ENCODE data around the gene GDNF. TPM values are rescaled to one million over a fixed set of nuclear protein-coding genes. Genes with fewer than 3 reads are reported as not detected.

GDNF gene
- total and polyA plus RNA-seq, 3 experiments from 2014 or later: not detected

- H3K4me1 ChIP-seq (ENCODE audit: insufficient read depth, low read length): no peaks in the 10 kb centered on the region
- Mint-ChIP-seq H3K4me3 (no peak overlapping the region), H3K4me1 (no peaks in the 10 kb centered on the region), H3K36me3 (no peaks in the 10 kb centered on the region), H3K27ac (no peak overlapping the region), H3K9me3 (no peaks in the 10 kb centered on the region), H3K27me3 (peaks cover 7 to 22% of the 10 kb centered on the region in 2 donors)
- H3K9me3 ChIP-seq (ENCODE audit: low read length): no peaks in the 10 kb centered on the region
- ChIA-PET POLR2A (no interaction called here), CTCF (no interaction called here)
- no peaks in the 10 kb centered on the region for H3K27me3 ChIP-seq (ENCODE audit: insufficient read depth, low read length, poor library complexity, severe bottlenecking)
- no peak overlapping the region for H3K27ac ChIP-seq (ENCODE audit: low read depth, low read length)
- H3K4me3 ChIP-seq (ENCODE audit: low read length): no peak overlapping the region
- no peak for DNase-seq
- no peaks in the 10 kb centered on the region for H3K36me3 ChIP-seq (ENCODE audit: insufficient read depth, low read length)
Observed at GRCh38 chr5:37823433-37824152, 16.2 kb downstream of the GDNF start.

- H3K4me1 ChIP-seq (ENCODE audit: insufficient read depth, low read length): no peaks in the 10 kb centered on the region
- CTCF ChIA-PET: no interaction called here
Observed at GRCh38 chr5:37816883-37817282, 23.0 kb downstream of the GDNF start.

GRCh38 chr5:37816331-37816730 is 23.5 kb downstream of the GDNF start:
- no peaks in the 10 kb centered on the region for H3K36me3 ChIP-seq (ENCODE audit: insufficient read depth, low read length)
- no peaks in the 10 kb centered on the region for H3K4me1 ChIP-seq (ENCODE audit: insufficient read depth, low read length)
- H3K9me3 Mint-ChIP-seq: no peaks in the 10 kb centered on the region
- H3K27me3 ChIP-seq (ENCODE audit: insufficient read depth, low read length, poor library complexity, severe bottlenecking): no peaks in the 10 kb centered on the region
- no peak overlapping the region for H3K4me3 Mint-ChIP-seq
- H3K4me3 ChIP-seq (ENCODE audit: low read length): no peak overlapping the region
- H3K36me3 Mint-ChIP-seq: peaks cover 0 to 2% (median 0%) of the 10 kb centered on the region in 3 donors
- H3K27ac ChIP-seq (ENCODE audit: low read depth, low read length): no peak overlapping the region
- no peaks in the 10 kb centered on the region for H3K4me1 Mint-ChIP-seq
- no peaks in the 10 kb centered on the region for H3K9me3 ChIP-seq (ENCODE audit: low read length)
- POLR2A ChIA-PET: no interaction called here
- no peak for DNase-seq
- CTCF ChIA-PET: no interaction called here
- peaks cover 9 to 32% of the 10 kb centered on the region in 2 donors for H3K27me3 Mint-ChIP-seq
- no peak overlapping the region for H3K27ac Mint-ChIP-seq

More at GRCh38 chr5:37816883-37817282, 23.0 kb downstream of the GDNF start:
- DNase-seq: no peak
- no peak overlapping the region for H3K4me3 ChIP-seq (ENCODE audit: low read length)
- no peak overlapping the region for H3K4me3 Mint-ChIP-seq
- H3K9me3 ChIP-seq (ENCODE audit: low read length): no peaks in the 10 kb centered on the region
- H3K9me3 Mint-ChIP-seq: no peaks in the 10 kb centered on the region
- H3K36me3 ChIP-seq (ENCODE audit: insufficient read depth, low read length): no peaks in the 10 kb centered on the region
- no peak overlapping the region for H3K27ac ChIP-seq (ENCODE audit: low read depth, low read length)
- POLR2A ChIA-PET: no interaction called here
- peaks cover 9 to 32% of the 10 kb centered on the region in 2 donors for H3K27me3 Mint-ChIP-seq
- H3K4me1 Mint-ChIP-seq: no peaks in the 10 kb centered on the region
- H3K36me3 Mint-ChIP-seq: peaks cover 0 to 2% (median 0%) of the 10 kb centered on the region in 3 donors
- H3K27ac Mint-ChIP-seq: no peak overlapping the region
- no peaks in the 10 kb centered on the region for H3K27me3 ChIP-seq (ENCODE audit: insufficient read depth, low read length, poor library complexity, severe bottlenecking)

GRCh38 chr5:37815913-37816312 is 23.9 kb downstream of the GDNF start:
- ChIA-PET CTCF (no interaction called here), POLR2A (no interaction called here)
- H3K9me3 Mint-ChIP-seq: no peaks in the 10 kb centered on the region
- H3K4me1 Mint-ChIP-seq: no peaks in the 10 kb centered on the region
- Histone ChIP-seq H3K4me3 (ENCODE audit: low read length) (no peak overlapping the region), H3K27me3 (ENCODE audit: insufficient read depth, low read length, poor library complexity, severe bottlenecking) (no peaks in the 10 kb centered on the region), H3K4me1 (ENCODE audit: insufficient read depth, low read length) (no peaks in the 10 kb centered on the region), H3K27ac (ENCODE audit: low read depth, low read length) (no peak overlapping the region), H3K9me3 (ENCODE audit: low read length) (no peaks in the 10 kb centered on the region), H3K36me3 (ENCODE audit: insufficient read depth, low read length) (no peaks in the 10 kb centered on the region)
- no peak overlapping the region for H3K4me3 Mint-ChIP-seq
- H3K27me3 Mint-ChIP-seq: peaks cover 9 to 32% of the 10 kb centered on the region in 2 donors
- peaks cover 0 to 2% (median 0%) of the 10 kb centered on the region in 3 donors for H3K36me3 Mint-ChIP-seq
- DNase-seq: no peak
- H3K27ac Mint-ChIP-seq: no peak overlapping the region

- peaks cover 0 to 2% (median 0%) of the 10 kb centered on the region in 3 donors for H3K36me3 Mint-ChIP-seq
Observed at GRCh38 chr5:37814699-37815098, 25.1 kb downstream of the GDNF start.

GRCh38 chr5:37812365-37812764 is 27.5 kb downstream of the GDNF start:
- CTCF ChIA-PET: no interaction called here

More at GRCh38 chr5:37814699-37815098, 25.1 kb downstream of the GDNF start:
- Mint-ChIP-seq H3K4me1 (no peaks in the 10 kb centered on the region), H3K4me3 (no peak overlapping the region), H3K27ac (no peak overlapping the region), H3K9me3 (peaks cover 0 to 3% (median 0%) of the 10 kb centered on the region in 5 donors), H3K27me3 (peaks cover 9 to 30% of the 10 kb centered on the region in 2 donors)
- CTCF ChIA-PET: no interaction called here
- POLR2A ChIA-PET: no interaction called here
- Histone ChIP-seq H3K27me3 (ENCODE audit: insufficient read depth, low read length, poor library complexity, severe bottlenecking) (no peaks in the 10 kb centered on the region), H3K4me3 (ENCODE audit: low read length) (no peak overlapping the region), H3K4me1 (ENCODE audit: insufficient read depth, low read length) (no peaks in the 10 kb centered on the region), H3K36me3 (ENCODE audit: insufficient read depth, low read length) (no peaks in the 10 kb centered on the region), H3K27ac (ENCODE audit: low read depth, low read length) (no peak overlapping the region), H3K9me3 (ENCODE audit: low read length) (no peaks in the 10 kb centered on the region)
- no peak for DNase-seq

GRCh38 chr5:37811866-37812265 is 28.0 kb downstream of the GDNF start:
- no peak for DNase-seq
- Mint-ChIP-seq H3K27ac (no peak overlapping the region), H3K4me1 (no peaks in the 10 kb centered on the region), H3K9me3 (peaks cover 0 to 3% (median 0%) of the 10 kb centered on the region in 5 donors), H3K4me3 (no peak overlapping the region), H3K36me3 (peaks cover 0 to 2% (median 0%) of the 10 kb centered on the region in 3 donors), H3K27me3 (peaks cover 9 to 29% of the 10 kb centered on the region in 2 donors)
- POLR2A ChIA-PET: no interaction called here
- CTCF ChIA-PET: no interaction called here
- no peaks in the 10 kb centered on the region for H3K4me1 ChIP-seq (ENCODE audit: insufficient read depth, low read length)
- H3K9me3 ChIP-seq (ENCODE audit: low read length): no peaks in the 10 kb centered on the region
- no peaks in the 10 kb centered on the region for H3K36me3 ChIP-seq (ENCODE audit: insufficient read depth, low read length)
- H3K27me3 ChIP-seq (ENCODE audit: insufficient read depth, low read length, poor library complexity, severe bottlenecking): no peaks in the 10 kb centered on the region
- no peak overlapping the region for H3K27ac ChIP-seq (ENCODE audit: low read depth, low read length)
- no peak overlapping the region for H3K4me3 ChIP-seq (ENCODE audit: low read length)

More at GRCh38 chr5:37812365-37812764, 27.5 kb downstream of the GDNF start:
- Histone ChIP-seq H3K27me3 (ENCODE audit: insufficient read depth, low read length, poor library complexity, severe bottlenecking) (no peaks in the 10 kb centered on the region), H3K27ac (ENCODE audit: low read depth, low read length) (no peak overlapping the region), H3K4me1 (ENCODE audit: insufficient read depth, low read length) (no peaks in the 10 kb centered on the region), H3K9me3 (ENCODE audit: low read length) (no peaks in the 10 kb centered on the region), H3K4me3 (ENCODE audit: low read length) (no peak overlapping the region), H3K36me3 (ENCODE audit: insufficient read depth, low read length) (no peaks in the 10 kb centered on the region)
- no peak for DNase-seq
- Mint-ChIP-seq H3K27ac (no peak overlapping the region), H3K4me3 (no peak overlapping the region), H3K27me3 (peaks cover 9 to 29% of the 10 kb centered on the region in 2 donors), H3K4me1 (no peaks in the 10 kb centered on the region), H3K9me3 (peaks cover 0 to 3% (median 0%) of the 10 kb centered on the region in 5 donors), H3K36me3 (peaks cover 0 to 2% (median 0%) of the 10 kb centered on the region in 3 donors)
- POLR2A ChIA-PET: no interaction called here

GRCh38 chr5:37810311-37810710 is 29.5 kb downstream of the GDNF start:
- Mint-ChIP-seq H3K36me3 (no peaks in the 10 kb centered on the region), H3K9me3 (peaks cover 0 to 3% (median 0%) of the 10 kb centered on the region in 5 donors), H3K4me1 (no peaks in the 10 kb centered on the region), H3K27me3 (peaks cover 9 to 21% of the 10 kb centered on the region in 2 donors), H3K4me3 (no peak overlapping the region), H3K27ac (no peak overlapping the region)
- Histone ChIP-seq H3K27me3 (ENCODE audit: insufficient read depth, low read length, poor library complexity, severe bottlenecking) (no peaks in the 10 kb centered on the region), H3K4me1 (ENCODE audit: insufficient read depth, low read length) (no peaks in the 10 kb centered on the region), H3K4me3 (ENCODE audit: low read length) (no peak overlapping the region), H3K36me3 (ENCODE audit: insufficient read depth, low read length) (no peaks in the 10 kb centered on the region), H3K9me3 (ENCODE audit: low read length) (no peaks in the 10 kb centered on the region), H3K27ac (ENCODE audit: low read depth, low read length) (no peak overlapping the region)
- DNase-seq: no peak
- ChIA-PET POLR2A (no interaction called here), CTCF (no interaction called here)
